Measurements from ENCODE around the gene SDF2L1.
"Not testable (repeated sequence)": the region's sequence is repeated elsewhere in the genome, so short reads cannot be mapped to it uniquely, and the experiment has no call there.

SDF2L1 gene

DNA sequence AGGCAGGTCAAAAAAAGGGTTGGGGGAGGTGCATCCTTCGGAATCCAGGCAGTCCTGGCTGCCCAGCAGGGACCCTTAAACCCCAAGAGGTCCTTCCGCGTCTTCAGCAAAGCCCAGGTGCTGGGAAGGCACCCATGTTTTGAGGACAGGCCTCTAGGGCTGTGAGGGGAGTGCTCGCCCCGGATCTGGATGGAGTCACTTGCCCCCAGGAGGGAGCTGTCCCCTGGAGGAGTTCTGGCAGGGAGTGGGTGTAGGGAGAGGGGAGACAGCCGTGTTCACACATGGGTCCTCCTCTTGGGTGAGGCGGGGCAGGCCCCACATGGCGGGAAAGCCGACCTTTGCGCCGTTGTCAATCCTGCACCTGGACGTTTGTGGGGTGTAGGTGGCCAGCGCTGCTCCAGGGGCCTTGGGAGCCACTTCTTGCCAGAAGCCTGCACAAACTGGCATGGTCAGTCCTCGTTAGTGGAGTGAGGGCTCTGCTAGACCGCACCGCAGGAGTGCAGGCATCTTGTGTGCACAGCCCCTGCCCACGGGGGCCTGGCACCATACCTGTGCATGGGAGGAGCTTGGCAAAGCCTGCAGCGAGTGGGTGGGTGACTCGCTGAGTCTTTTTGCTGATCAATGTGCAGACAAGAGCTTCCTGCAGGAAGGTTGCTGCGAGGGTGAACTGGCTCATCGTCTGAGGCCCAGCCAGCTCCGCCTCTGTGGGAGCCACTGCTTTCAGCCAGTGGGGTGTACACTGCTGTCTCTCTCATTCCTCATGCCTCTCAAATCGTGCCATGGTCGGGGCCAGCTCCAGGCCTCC lies 39.7 kb downstream of the SDF2L1 start:
- DNase-seq (ENCODE audit: low spot score in 2 of 2) (no peak), ATAC-seq (no peak)
- Mint-ChIP-seq H3K4me3 (no peak overlapping the region), H3K9me3 (no peaks in the 10 kb centered on the region), H3K4me1 (peaks cover 7% of the 10 kb centered on the region), H3K27ac (peak overlapping the region; percentile 43), H3K36me3 (peaks cover 63% of the 10 kb centered on the region)

DNA sequence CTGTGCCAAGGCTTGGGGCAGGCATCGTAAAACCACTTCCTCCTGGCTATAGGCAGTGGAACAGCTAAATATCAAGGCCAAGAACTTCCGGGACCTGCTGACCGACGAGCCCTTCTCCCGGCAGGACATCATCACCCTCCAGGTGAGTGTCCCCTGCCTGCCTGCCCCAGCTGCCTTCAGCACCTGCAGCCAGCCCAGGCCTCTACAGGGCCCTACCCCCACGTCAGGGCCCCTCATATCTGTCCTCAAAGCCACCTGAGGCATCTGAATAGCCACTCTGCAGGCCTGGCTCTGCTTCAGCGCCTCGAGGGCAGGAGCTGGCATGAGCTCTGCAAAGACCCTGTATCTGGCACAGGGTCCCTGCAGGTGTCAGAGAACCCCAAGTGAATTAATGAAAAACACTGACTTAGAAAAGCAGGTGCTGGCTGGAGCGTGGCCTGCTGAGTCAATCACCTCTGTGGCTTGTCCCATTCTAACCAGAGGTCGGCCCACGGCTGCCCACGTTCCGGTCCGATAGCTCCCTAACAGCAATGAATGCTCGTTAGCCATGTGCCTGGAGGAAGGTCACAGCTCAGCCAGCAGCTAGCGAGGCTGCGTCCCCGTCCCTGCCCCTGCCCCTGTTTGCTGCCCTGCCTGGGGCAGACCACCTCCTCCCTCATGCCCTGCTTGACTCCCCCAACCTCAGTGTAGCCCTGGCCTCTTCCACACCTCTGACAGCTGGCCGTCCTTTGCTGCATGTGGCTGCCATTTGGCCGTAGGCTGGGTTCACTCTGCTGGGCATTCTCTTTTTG lies 40.5 kb downstream of the SDF2L1 start:
- no peak overlapping the region for H3K4me3 Mint-ChIP-seq
- H3K9me3 Mint-ChIP-seq: no peaks in the 10 kb centered on the region
- peaks cover 56% of the 10 kb centered on the region for H3K36me3 Mint-ChIP-seq
- ATAC-seq: peak; percentile 6
- DNase-seq (ENCODE audit: low spot score in 2 of 2): no peak
- peaks cover 7% of the 10 kb centered on the region for H3K4me1 Mint-ChIP-seq
- no peak overlapping the region for H3K27ac Mint-ChIP-seq

DNA sequence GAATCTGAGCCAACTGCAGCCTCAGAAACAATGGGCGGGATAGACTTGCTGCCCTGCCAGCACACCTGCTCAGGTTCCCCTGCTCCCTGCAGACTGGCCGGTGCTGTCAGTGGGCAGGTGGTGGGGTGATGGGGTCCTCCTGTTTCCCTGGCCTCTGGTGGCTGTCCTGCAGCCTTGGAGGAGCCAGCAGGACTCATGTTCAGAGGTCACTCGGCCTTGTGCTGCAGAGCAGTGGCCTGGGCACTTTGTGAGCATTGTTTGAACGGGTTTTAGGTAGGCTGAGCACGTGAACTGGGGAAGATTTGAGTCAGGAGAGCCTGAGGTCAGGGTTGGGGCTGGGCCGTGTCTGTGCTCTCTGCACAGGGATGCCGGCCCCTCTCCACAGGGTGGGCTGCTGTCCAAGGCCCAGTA lies 41.3 kb downstream of the SDF2L1 start:
- peaks cover 55% of the 10 kb centered on the region for H3K36me3 Mint-ChIP-seq
- no peak for ATAC-seq
- no peak overlapping the region for H3K4me3 Mint-ChIP-seq
- DNase-seq (ENCODE audit: low spot score in 2 of 2): no peak
- peak overlapping the region; percentile 48 for H3K27ac Mint-ChIP-seq
- no peaks in the 10 kb centered on the region for H3K9me3 Mint-ChIP-seq
- peaks cover 7% of the 10 kb centered on the region for H3K4me1 Mint-ChIP-seq

DNA sequence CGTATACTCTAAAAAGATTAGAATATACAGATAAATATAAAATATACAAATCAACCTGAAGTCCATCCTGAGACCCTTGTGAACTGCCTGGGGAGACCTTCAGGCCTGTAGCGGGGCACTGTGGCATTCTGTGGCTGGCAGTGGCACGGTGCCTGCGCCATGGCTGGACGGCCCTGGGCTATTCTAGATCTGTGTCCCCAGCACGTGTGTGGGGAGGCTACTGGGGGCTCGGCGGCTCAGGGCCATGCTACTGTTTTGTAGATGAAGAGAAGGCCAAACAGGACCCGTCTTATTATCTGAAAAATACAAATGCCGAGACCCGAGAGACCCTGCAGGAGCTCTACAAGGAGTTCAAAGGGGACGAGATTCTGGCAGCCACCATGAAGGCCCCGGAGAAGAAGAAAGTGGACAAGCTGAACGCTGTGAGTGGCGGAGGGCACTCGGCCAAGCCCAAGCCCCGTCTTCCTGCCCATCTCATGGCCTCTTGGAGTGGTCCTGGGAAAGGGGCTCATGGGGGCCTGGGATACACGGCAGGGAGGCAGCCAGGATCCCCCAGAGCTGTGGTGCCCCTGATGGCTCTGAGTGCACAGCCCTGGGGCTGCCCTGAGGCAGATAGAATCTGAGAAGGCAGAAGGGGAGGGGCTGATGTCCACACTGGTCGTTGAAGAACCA lies 42.5 kb downstream of the SDF2L1 start:
- no peak overlapping the region for H3K27ac Mint-ChIP-seq

DNA sequence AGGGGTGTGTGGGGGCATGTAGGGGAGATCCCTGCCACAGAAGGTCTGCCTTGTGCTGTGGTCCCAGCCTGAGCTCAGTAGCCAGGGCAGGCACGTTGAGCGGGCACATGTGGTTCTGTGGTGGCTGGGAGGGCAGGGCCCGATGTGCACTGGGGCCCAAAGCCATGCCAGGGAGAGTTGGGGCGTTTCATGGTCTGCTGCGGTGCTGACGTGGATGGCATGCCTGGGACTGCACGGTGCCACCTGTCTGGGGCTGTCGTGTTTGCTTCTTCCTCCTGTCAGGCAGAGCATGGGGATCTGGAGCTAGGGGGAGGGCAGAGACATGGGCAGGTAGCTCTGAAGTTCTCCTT lies 43.0 kb downstream of the SDF2L1 start:
- Mint-ChIP-seq H3K27ac (no peak overlapping the region), H3K4me1 (peaks cover 20% of the 10 kb centered on the region), H3K36me3 (peaks cover 70% of the 10 kb centered on the region), H3K4me3 (no peak overlapping the region), H3K9me3 (no peaks in the 10 kb centered on the region)
- ATAC-seq: no peak
- no peak for DNase-seq (ENCODE audit: low spot score in 2 of 2)

More for the DNA sequence above, 42.5 kb downstream of the SDF2L1 start:
- Mint-ChIP-seq H3K4me1 (peaks cover 15% of the 10 kb centered on the region), H3K9me3 (no peaks in the 10 kb centered on the region), H3K4me3 (no peak overlapping the region), H3K36me3 (peaks cover 66% of the 10 kb centered on the region)
- ATAC-seq (no peak), DNase-seq (ENCODE audit: low spot score in 2 of 2) (no peak)

DNA sequence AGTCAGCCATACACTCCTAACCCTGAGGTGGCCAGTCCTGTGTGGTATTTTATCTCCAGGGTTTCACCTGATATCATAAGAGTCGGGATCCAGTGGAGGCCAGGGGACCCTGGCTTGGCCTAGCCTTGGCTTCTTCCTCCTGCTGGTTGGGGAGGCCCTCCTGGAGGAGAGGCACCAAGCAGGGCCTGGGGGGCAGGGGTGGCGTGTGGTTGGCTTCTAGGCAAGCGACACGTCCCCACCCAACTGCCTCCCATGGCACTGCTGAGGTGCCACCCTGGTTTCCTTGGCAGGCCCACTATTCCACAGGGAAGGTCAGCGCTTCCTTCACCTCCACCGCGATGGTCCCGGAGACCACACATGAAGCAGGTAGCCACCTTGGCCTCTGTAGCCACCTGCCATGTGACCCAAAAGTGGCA lies 44.1 kb downstream of the SDF2L1 start:
- H3K27ac Mint-ChIP-seq: no peak overlapping the region
- no peaks in the 10 kb centered on the region for H3K9me3 Mint-ChIP-seq
- H3K36me3 Mint-ChIP-seq: peaks cover 74% of the 10 kb centered on the region
- no peak for DNase-seq (ENCODE audit: low spot score in 2 of 2)
- peaks cover 27% of the 10 kb centered on the region for H3K4me1 Mint-ChIP-seq
- ATAC-seq: no peak
- no peak overlapping the region for H3K4me3 Mint-ChIP-seq

DNA sequence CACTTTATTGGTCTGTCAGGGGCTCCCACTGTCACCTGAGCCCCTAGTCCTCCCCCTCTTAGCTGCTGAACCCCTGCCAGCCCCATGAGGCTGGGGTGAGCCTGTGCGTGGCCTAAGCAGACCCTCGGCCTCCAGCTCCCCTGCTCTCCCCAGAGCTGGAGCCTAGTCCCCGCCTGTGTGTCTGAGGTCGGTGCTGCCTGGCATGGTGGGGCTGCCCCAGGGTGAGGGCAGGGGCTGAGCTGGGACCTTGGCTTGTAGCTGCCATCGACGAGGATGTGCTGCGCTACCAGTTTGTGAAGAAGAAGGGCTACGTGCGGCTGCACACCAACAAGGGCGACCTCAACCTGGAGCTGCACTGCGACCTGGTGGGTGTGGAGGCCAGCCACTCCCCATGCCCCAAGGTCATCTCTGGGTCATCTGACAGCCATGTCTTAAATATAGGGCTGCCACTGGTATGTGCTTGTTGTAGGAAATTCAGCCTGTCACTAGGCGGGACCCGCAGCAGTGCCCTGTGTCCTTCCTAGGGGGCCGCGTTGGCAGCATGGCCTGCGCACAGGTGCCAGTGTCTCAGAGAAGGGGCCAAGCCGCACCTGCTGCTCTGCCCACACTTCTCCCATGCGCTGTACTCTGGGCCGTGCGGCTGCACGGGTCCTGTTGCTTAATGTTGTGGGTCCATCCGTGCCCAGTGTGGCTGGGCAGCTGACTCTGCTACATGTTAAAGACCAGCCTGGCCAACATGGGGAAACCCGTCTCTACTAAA lies 44.7 kb downstream of the SDF2L1 start:
- Mint-ChIP-seq H3K4me3 (no peak overlapping the region), H3K4me1 (peaks cover 31% of the 10 kb centered on the region), H3K36me3 (peaks cover 76% of the 10 kb centered on the region), H3K9me3 (no peaks in the 10 kb centered on the region), H3K27ac (no peak overlapping the region)
- no peak for ATAC-seq
- no peak for DNase-seq (ENCODE audit: low spot score in 2 of 2)

DNA sequence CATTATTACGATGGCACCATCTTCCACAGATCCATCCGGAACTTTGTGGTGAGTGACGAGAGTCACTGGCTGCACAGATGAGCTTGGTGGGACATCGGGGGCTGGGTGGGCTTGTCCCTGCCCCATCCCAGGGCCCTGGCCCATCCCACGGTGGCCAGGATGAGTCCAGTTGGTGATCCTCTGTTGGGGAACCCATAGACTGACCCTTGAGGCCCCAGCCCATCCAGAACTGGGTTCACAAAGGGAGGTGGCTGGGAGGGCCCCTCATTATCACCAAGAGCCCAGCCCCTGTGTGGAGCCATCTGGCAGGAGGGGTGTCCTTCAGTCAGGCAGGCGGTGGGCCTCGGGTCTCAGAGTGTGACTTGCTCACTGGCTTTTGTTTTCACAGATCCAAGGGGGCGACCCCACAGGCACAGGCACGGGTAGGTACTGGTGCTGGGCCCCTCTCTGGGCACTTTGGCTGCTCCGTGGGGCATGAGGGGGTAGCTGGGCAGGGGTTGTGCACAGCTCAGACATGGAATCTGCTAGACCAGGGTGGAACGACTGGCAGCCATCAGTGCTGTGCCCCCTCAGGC lies 45.7 kb downstream of the SDF2L1 start:
- Mint-ChIP-seq H3K4me1 (peaks cover 32% of the 10 kb centered on the region), H3K27ac (no peak overlapping the region), H3K36me3 (peaks cover 82% of the 10 kb centered on the region), H3K4me3 (no peak overlapping the region), H3K9me3 (no peaks in the 10 kb centered on the region)
- no peak for DNase-seq (ENCODE audit: low spot score in 2 of 2)
- no peak for ATAC-seq

DNA sequence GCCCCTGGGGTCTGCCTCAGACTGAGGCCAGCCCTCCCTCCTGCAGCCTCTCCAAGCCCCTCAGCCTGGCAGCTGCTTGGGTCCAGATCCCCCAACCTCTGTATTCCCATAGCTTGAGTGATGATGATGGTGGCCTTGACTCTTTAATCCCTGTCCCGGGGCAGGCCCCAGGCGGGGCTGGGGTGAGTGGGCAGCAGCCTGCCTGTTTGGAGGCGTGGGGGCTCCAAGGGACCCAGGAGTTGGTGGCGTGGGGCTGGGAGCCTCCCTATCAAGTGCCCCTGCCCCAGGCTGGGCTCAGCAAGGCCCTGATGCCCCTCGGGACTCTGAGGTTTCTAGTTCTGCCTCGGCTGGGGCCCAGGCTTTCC lies 46.2 kb downstream of the SDF2L1 start:
- DNase-seq (ENCODE audit: low spot score in 2 of 2): no peak
- Mint-ChIP-seq H3K27ac (no peak overlapping the region), H3K4me3 (no peak overlapping the region), H3K36me3 (peaks cover 82% of the 10 kb centered on the region), H3K4me1 (peaks cover 32% of the 10 kb centered on the region), H3K9me3 (no peaks in the 10 kb centered on the region)
- no peak for ATAC-seq

DNA sequence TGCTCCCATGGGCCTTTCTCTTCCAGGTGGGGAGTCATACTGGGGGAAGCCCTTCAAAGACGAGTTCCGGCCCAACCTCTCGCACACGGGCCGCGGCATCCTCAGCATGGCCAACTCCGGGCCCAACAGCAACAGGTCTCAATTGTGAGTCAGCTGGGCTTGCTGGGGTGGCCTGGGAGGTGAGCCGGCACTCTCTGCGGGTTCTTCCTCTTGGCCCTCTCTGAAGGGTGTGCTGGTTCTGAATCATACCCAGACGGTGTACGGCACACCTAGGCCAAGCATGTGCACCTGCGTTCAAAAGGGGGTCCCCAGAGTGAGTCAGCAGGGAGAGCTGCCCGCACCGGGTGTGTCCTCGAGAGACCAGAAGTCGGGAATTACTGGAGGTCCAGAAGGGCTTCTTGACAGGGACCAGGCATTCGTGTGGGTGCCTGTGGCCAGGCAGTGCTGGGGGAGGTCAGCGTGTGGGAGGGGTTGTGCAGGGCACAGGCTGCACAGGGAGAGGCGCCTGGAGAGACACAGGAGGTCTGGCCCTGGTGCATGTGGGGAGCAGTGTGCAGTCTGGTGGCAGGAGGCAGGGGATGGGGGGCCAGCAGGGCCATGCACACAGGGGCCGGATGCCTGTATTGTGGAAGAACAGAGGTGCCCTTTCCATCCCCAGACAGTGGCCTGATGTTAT lies 46.7 kb downstream of the SDF2L1 start:
- peak overlapping the region; percentile 77 for H3K27ac Mint-ChIP-seq
- no peak for DNase-seq (ENCODE audit: low spot score in 2 of 2)
- no peak overlapping the region for H3K4me3 Mint-ChIP-seq
- no peak for ATAC-seq
- H3K9me3 Mint-ChIP-seq: no peaks in the 10 kb centered on the region
- H3K4me1 Mint-ChIP-seq: peaks cover 32% of the 10 kb centered on the region
- peaks cover 80% of the 10 kb centered on the region for H3K36me3 Mint-ChIP-seq

DNA sequence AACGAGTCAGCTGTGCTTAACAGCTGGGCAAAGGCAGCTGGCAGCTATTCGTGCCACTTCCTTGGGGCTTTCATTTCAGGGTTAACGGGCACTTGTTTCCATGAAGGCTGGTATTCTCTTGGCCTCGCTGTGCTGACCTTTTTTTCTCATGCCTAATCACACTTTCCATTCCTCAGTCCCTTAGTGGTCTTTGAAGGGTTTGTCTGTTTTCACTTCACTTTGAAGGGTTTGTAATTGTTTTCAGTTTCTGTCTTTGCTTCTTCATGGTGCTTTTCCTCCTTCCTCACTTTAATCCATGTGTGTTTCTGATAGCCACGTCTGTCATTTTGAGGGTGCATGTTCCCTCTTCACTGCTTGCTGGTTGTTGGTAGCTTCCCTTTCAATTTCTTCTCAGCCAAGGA lies 48.3 kb downstream of the SDF2L1 start:
- ATAC-seq (peak; percentile 64), DNase-seq (ENCODE audit: low spot score in 2 of 2) (no peak)
- no peak overlapping the region for H3K4me3 Mint-ChIP-seq
- H3K4me1 Mint-ChIP-seq: peaks cover 25% of the 10 kb centered on the region
- H3K9me3 Mint-ChIP-seq: no peaks in the 10 kb centered on the region
- H3K27ac Mint-ChIP-seq: peak overlapping the region; percentile 77
- H3K36me3 Mint-ChIP-seq: peaks cover 79% of the 10 kb centered on the region

DNA sequence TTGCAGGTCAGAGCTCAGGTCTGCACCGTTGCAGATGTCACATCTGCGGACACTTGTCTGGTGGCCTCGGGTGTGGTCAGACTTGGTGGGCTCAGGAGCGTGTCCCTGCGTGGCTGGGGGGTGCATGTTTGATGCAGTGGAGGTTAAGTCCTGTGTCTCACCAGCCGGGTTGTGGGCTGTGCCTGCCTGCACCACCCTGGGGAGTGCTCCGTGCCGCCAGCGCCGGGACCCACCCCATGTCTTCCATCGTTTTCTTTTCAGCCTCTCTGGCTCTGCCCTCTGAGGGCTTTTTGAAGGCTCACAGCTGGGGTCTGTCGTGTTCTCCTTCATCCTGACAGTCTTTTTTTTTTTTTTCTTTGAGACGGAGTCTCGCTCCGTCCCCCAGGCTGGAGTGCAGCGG lies 49.7 kb downstream of the SDF2L1 start:
- DNase-seq (ENCODE audit: low spot score in 2 of 2) (no peak), ATAC-seq (no peak)
- Mint-ChIP-seq H3K4me1 (peaks cover 25% of the 10 kb centered on the region), H3K27ac (peak overlapping the region; percentile 54), H3K4me3 (no peak overlapping the region), H3K36me3 (peaks cover 87% of the 10 kb centered on the region), H3K9me3 (no peaks in the 10 kb centered on the region)

DNA sequence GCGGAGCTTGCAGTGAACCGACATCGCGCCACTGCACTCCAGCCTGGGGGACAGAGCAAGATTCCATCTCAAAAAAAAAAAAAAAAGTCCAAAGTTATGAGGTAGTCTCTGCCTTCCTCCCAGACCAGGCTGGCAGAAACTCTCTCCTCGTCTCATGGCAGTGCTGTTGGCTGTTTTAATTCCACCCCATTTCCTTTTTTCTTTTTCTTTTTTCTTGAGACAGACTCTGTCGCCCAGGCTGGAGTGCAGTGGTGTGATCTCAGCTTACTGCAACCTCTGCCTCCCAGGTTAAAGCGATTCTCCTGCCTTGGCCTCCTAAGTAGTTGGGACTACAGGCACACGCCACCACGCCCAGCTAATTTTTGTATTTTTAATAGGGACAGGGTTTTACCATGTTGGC lies 50.8 kb downstream of the SDF2L1 start:
- H3K9me3 Mint-ChIP-seq; DNase-seq (ENCODE audit: low spot score in 2 of 2); H3K27ac Mint-ChIP-seq; H3K4me3 Mint-ChIP-seq; ATAC-seq: not testable (repeated sequence)
- peaks cover 25% of the 10 kb centered on the region for H3K4me1 Mint-ChIP-seq
- H3K36me3 Mint-ChIP-seq: peaks cover 96% of the 10 kb centered on the region

DNA sequence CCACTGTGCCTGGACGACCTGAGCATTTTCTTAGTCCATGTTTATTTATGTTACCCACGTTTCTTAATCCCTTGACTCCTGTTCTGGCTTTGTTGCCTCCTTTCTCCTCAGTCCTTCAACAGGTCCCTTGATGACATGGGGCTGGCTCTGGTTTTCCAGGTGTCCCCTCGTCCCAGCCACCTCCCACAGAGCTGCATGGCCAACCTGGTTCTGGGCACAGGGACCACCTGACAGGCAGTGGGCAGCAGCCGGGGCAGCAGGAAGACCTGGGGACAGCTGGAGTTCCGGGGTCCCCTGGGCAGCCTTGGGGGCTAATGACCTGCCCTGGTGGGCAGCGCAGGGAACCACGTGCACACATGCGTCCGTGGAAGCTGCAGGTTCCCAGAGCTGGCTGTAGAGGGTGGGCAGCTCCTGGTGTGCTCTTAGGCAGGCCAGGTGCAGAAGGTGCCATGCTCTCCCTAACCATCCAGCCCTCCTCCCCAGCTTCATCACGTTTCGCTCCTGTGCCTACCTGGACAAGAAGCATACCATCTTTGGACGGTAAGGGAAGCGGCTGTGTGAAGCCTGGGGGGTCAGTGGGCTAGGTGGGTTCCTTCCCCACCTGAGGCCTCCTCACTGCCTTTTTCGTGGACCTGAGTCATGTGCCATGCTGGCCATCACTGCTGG lies 51.4 kb downstream of the SDF2L1 start:
- no peak for ATAC-seq
- no peaks in the 10 kb centered on the region for H3K9me3 Mint-ChIP-seq
- no peak overlapping the region for H3K27ac Mint-ChIP-seq
- H3K36me3 Mint-ChIP-seq: peaks cover 96% of the 10 kb centered on the region
- H3K4me3 Mint-ChIP-seq: no peak overlapping the region
- DNase-seq (ENCODE audit: low spot score in 2 of 2): no peak
- H3K4me1 Mint-ChIP-seq: peaks cover 25% of the 10 kb centered on the region

Measured in stimulated activated effector memory CD8-positive, alpha-beta T cell treated with anti-CD3 and anti-CD28 coated beads, Interleukin-12 subunit alpha, Interleukin-12 subunit beta, amount 100 ng/mL, for 72 hours (primary cell).